Transverse colon (tissue), 4 donors: ENCODE data around the gene SEL1L3. TPM values are rescaled to one million over a fixed set of nuclear protein-coding genes. Genes with fewer than 3 reads are reported as not detected.

Experiments used
- DNase-seq: peaks from one replicate; pipeline ENCODE4 v3.0.0-alpha.2; 2019
- H3K27ac ChIP-seq, 4 donors: fragments of 200-600 bp; sonication (generic); 2 replicates each; pipeline ENCODE4 v1.5.1; 2016 to 2018; ENCODE audit warnings: inconsistent platforms in 4 of 4
- H3K27me3 ChIP-seq: fragments of 200-600 bp; sonication (generic); 2 replicates; pipeline ENCODE4 v1.5.1; 2017; ENCODE audit warnings: inconsistent platforms
- H3K36me3 ChIP-seq, 4 donors: fragments of 200-600 bp; sonication (generic); 2 replicates each; pipeline ENCODE4 v1.5.1; 2017 to 2019; ENCODE audit warnings: inconsistent platforms in 4 of 4
- H3K4me1 ChIP-seq, 4 donors: fragments of 200-600 bp; sonication (generic); 2 replicates each; pipeline ENCODE4 v1.5.1; 2017 to 2020; ENCODE audit warnings: inconsistent platforms in 4 of 4
- H3K4me3 ChIP-seq, 4 donors: fragments of 200-600 bp; sonication (generic); 1 replicate in 1 of 4; 2 replicates in 3 of 4; pipeline versions ENCODE4 v1.5.1 to v1.6.1; 2017 to 2019; ENCODE audit warnings: inconsistent platforms in 4 of 4
- H3K9me3 ChIP-seq, 2 donors: fragments of 200-600 bp; sonication (generic); 2 replicates each; pipeline ENCODE4 v1.5.1; 2017 to 2019; ENCODE audit warnings: inconsistent platforms in 2 of 2
- EP300 ChIP-seq: sonication (generic); formaldehyde crosslinking; IDR thresholded peaks from one replicate; pipeline ENCODE4 v1.6.1; 2017; ENCODE audit warnings: antibody characterized with exemption, low read depth
- POLR2A ChIP-seq: fragments of 450-650 bp; IDR thresholded peaks from one replicate; pipeline ENCODE4 v1.6.1; 2016; ENCODE audit warnings: antibody characterized with exemption, mild to moderate bottlenecking, moderate library complexity
- POLR2AphosphoS5 ChIP-seq, 3 donors: sonication (generic); formaldehyde crosslinking; IDR thresholded peaks; one replicate each; pipeline ENCODE4 v1.6.1; 2016; ENCODE audit warnings: antibody characterized with exemption in 3 of 3
- WGBS, 2 donors: methylation state at CpG; one replicate each; pipeline ENCODE4 v1.1.5; 2018; ENCODE audit warnings: low coverage in 1 of 2; 5-methylcytosine and 5-hydroxymethylcytosine counted together
- in situ Hi-C, 4 donors: fragments of 200-750 bp; cut with MboI; loops; one replicate each; pipeline versions ENCODE4 v1.15.0 to v1.15.1; 2017; ENCODE audit warnings: low sequenced_read_pairs in 3 of 4, low pct_ligation_motif_present in 1 of 4, low pct_unique_long_range_greater_than_20kb in 1 of 4
- intact Hi-C: fragments of 100-400 bp; cut with DNase I; formaldehyde crosslinking; loops from one replicate; pipeline ENCODE4 v1.15.1; 2023; ENCODE audit warnings: low total_unique reads
- total RNA-seq, 4 donors: library from RNA; depleted of rRNA; stranded (reverse); fragments of >200 nt; gene quantifications; one replicate each; pipeline ENCODE4 v1.1.0, GENCODE V29; 2016
- TF ChIP-seq, protein P1 (sequence below), 5 experiments: fragments of 200-600 bp in 3 of 5; fragments of 450-650 bp in 2 of 5; sonication (generic) in 3 of 5; IDR thresholded peaks; 1 replicate in 2 of 5; 2 replicates in 3 of 5; pipeline ENCODE4 v1.5.1; 2016 to 2017; ENCODE audit warnings: antibody characterized with exemption in 5 of 5, inconsistent platforms in 3 of 5, mild to moderate bottlenecking in 2 of 5, moderate library complexity in 1 of 5

The SEL1L3 gene
- total RNA-seq, 4 donors from 2014 or later, result 51.3 to 128 (median 98.3) TPM

DNA sequence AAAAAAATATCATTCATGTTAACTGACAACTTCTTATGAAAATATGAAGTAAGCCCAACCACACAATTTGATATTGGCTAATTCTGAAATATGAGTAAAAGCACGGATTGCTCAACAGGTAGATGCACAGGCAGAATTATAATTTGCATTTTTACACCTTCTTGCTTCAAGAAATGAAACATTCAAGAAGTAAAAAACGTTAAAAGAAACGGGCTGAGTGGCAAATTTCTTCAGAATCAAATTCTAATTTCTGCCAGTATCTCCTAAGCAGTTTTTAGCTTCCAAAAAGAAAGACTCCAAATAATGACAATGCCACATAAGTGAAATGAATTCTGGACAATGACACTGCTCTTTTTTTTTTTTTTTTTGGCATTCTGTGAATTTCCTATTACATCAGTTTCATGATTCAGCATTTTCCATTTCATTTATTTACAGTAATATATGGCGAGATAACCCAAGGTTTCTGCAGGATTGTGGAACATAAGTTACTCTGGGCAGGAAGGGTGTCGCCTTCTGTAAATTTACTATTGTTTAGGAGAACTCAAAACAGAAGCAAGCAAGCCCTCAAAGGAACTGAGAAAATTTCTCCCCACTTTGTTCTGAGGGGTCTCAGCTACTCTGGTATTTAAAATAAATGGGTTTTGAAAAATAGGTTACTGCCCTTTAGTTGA lies 1.4 kb downstream of the SEL1L3 start:
- in situ Hi-C loops, result no loop called here

DNA sequence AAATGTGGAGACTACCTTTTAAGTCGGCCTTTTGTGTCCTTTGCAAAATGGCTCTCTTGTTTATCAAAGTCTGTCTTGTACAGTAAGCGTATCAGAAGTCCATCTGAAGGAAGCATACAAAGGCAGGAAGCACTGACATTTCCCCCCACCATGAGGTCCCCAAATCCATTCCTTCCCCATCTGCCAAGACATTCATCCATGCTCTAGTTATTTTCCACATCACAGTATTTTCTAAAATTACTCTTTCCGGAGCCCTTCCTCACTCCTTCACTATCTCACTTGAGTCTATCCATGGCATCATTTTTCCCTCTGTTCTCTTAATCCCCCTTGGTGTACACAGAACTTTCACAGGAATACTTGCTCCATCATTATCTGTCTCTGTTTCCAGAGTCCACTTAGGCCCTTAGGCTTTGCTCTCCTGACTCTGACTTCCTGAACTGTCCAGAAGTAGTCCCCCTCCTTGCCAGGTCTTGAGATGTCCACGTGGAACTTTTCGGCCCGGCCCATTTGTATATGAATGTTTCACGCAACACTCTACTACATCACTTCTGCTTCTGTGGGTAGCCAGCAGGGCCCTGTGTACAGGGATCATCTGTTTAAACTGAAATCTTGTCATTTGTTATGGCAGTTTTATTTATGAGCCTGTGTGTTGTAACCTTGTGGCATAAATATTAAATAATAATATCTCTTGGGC lies 2.1 kb downstream of the SEL1L3 start:
- DNase-seq, result peak; percentile 65
- no peaks in the 10 kb centered on the region for H3K27me3 ChIP-seq
- peak in 2 of 3 donors; percentile 20 to 22 for TF ChIP-seq POLR2AphosphoS5 (IDR thresholded peaks at IDR 0.05)
- TF ChIP-seq, protein P1, sequence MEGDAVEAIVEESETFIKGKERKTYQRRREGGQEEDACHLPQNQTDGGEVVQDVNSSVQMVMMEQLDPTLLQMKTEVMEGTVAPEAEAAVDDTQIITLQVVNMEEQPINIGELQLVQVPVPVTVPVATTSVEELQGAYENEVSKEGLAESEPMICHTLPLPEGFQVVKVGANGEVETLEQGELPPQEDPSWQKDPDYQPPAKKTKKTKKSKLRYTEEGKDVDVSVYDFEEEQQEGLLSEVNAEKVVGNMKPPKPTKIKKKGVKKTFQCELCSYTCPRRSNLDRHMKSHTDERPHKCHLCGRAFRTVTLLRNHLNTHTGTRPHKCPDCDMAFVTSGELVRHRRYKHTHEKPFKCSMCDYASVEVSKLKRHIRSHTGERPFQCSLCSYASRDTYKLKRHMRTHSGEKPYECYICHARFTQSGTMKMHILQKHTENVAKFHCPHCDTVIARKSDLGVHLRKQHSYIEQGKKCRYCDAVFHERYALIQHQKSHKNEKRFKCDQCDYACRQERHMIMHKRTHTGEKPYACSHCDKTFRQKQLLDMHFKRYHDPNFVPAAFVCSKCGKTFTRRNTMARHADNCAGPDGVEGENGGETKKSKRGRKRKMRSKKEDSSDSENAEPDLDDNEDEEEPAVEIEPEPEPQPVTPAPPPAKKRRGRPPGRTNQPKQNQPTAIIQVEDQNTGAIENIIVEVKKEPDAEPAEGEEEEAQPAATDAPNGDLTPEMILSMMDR (IDR thresholded peaks at IDR 0.05), result no peak
- no peak for TF ChIP-seq EP300
- in situ Hi-C loops (no loop called here), intact Hi-C loops (no loop called here)
- H3K9me3 ChIP-seq, result no peaks in the 10 kb centered on the region
- peaks cover 8 to 69% (median 36%) of the 10 kb centered on the region in 4 donors for H3K4me1 ChIP-seq
- H3K4me3 ChIP-seq, result peak overlapping the region in 1 of 4 donors; percentile 80
- WGBS, 2 donors, result 72 to 73% methylated on average over 7 of the region's 7 CpGs
- peak overlapping the region; percentile 83 to 95 (median 88) for H3K27ac ChIP-seq
- no peaks in the 10 kb centered on the region for H3K36me3 ChIP-seq

More for the DNA sequence above, 1.4 kb downstream of the SEL1L3 start:
- DNase-seq, result no peak
- 35 to 45% methylated on average over 5 of the region's 5 CpGs for WGBS, 2 donors
- H3K27me3 ChIP-seq, result no peaks in the 10 kb centered on the region
- TF ChIP-seq POLR2AphosphoS5 (IDR thresholded peaks at IDR 0.05) (peak in 1 of 3 donors; percentile 3), POLR2A (no peak)
- intact Hi-C loops, result no loop called here
- peak overlapping the region; percentile 75 to 89 (median 83) for H3K4me3 ChIP-seq
- H3K36me3 ChIP-seq, result no peaks in the 10 kb centered on the region
- peaks cover 3 to 62% (median 33%) of the 10 kb centered on the region in 4 donors for H3K4me1 ChIP-seq
- no peaks in the 10 kb centered on the region for H3K9me3 ChIP-seq
- peak overlapping the region; percentile 83 to 95 (median 88) for H3K27ac ChIP-seq

DNA sequence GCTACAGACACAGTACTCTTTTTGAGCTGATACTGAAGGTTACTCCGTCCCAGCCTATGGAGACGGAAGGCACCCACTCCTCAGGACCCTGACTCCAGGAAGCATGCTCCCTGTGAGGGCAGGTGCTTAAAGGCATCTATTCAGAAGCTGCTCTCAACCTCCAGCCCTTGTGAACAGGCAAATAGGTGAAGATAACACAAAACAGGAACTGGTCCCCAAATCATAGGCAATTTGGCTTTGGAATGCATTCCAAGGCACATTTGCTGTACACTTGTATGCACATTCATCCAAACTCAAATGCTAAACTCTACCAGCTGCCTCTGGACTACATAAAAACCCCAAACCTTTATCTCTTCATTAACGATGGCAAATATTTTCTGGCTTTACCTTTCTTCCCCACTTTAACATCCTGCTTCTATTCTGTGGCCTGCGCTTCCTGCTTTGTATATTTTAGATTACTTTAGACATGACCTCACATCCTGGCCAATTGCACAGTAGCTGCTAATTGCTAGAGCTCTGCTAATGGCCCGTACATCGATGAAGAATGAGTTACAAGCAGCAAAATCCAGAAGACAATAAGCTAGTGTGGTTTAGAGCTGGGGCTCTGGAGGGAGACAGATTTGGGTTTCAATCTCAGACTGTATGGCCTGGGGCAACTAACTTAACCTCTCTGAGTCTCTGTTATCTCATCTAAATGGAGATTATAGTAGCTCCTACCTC lies 3.2 kb downstream of the SEL1L3 start:
- no peak for DNase-seq
- peaks cover 12 to 71% (median 40%) of the 10 kb centered on the region in 4 donors for H3K4me1 ChIP-seq
- in situ Hi-C loops, result no loop called here
- no peak overlapping the region for H3K4me3 ChIP-seq
- H3K36me3 ChIP-seq, result no peaks in the 10 kb centered on the region
- intact Hi-C loops, result no loop called here
- peak overlapping the region; percentile 83 to 95 (median 88) for H3K27ac ChIP-seq
- H3K27me3 ChIP-seq, result no peaks in the 10 kb centered on the region
- no peaks in the 10 kb centered on the region for H3K9me3 ChIP-seq
- 33 to 54% methylated on average over 1 to 6 of the region's 6 CpGs for WGBS, 2 donors
- TF ChIP-seq EP300 (no peak), POLR2A (no peak), POLR2AphosphoS5 (IDR thresholded peaks at IDR 0.05) (no peak)
- TF ChIP-seq, protein P1 (IDR thresholded peaks at IDR 0.05), result no peak

DNA sequence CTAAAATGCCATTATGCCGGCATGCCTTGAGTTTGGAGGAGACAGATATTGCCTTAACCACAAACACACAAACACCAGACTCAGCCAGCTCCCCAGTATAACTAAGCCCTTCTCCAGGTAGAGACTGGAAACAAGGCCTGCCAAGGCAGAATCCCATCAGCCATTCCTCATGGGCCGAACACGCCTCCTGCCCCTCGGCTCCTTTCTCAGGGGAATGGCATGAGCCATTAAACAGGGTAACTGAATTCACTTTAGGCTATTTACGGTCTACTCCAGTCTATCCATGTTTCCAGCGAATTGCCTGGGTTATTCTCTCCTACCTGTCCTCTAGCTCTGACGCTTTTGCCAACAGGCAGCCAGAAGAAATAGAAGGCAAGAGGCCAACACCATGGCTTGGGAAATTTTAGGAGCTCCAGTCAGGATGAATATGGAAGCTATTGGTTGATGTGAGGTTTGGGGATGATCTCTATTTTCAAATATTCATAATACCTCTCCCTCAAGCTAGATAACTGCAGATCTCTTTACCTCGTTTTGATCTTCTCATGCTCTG lies 4.9 kb downstream of the SEL1L3 start:
- in situ Hi-C loops, result no loop called here
- Histone ChIP-seq H3K9me3 (no peaks in the 10 kb centered on the region), H3K27ac (no peak overlapping the region), H3K27me3 (no peaks in the 10 kb centered on the region), H3K4me3 (no peak overlapping the region), H3K36me3 (no peaks in the 10 kb centered on the region), H3K4me1 (peaks cover 19 to 71% (median 37%) of the 10 kb centered on the region in 4 donors)
- WGBS, 2 donors, result 97% methylated on average over 8 of the region's 8 CpGs; no CpG with 5 or more reads in 1 of the 2 donors
- intact Hi-C loops, result no loop called here
- DNase-seq, result no peak
- TF ChIP-seq EP300, result no peak
- no peak for TF ChIP-seq POLR2AphosphoS5 (IDR thresholded peaks at IDR 0.05)
- TF ChIP-seq POLR2A, result no peak
- TF ChIP-seq, protein P1 (IDR thresholded peaks at IDR 0.05), result no peak
